CD8-positive, alpha-beta memory T cell (primary cell): ENCODE results near the gene LRRC3. TPM values are rescaled to one million over a fixed set of nuclear protein-coding genes. Genes with fewer than 3 reads are reported as not detected.
A peak's percentile ranks its signal among the peaks of the same experiment; 100 is the strongest.

Experiments
- CTCF ChIA-PET: fragments of 350-600 bp; sonication (Branson Sonifier 250); formaldehyde crosslinking; loops from one replicate; lab custom pipeline; 2021; ENCODE audit warnings: antibody characterized with exemption; lab: Charles Lee
- POLR2A ChIA-PET: fragments of 350-600 bp; sonication (Branson Sonifier 250); formaldehyde crosslinking; loops from one replicate; lab custom pipeline; 2021; ENCODE audit warnings: antibody characterized with exemption; lab: Charles Lee
- DNase-seq, 5 donors: peaks; one replicate each; pipeline versions ENCODE4 v3.0.0 to v3.0.0-alpha.2; 2020 to 2022; ENCODE audit warnings: mixed read lengths in 1 of 5
- H3K27ac ChIP-seq: one replicate; pipeline ENCODE4 v1.7.0; 2013; ENCODE audit warnings: low read depth, mild to moderate bottlenecking, low read length, moderate library complexity
- H3K27me3 ChIP-seq: 2 replicates; pipeline ENCODE4 v1.7.0; 2013; ENCODE audit warnings: low read length, mild to moderate bottlenecking; ENCODE audit not compliant: insufficient read depth, poor library complexity, severe bottlenecking
- H3K36me3 ChIP-seq: 2 replicates; pipeline ENCODE4 v1.7.0; 2013; ENCODE audit warnings: mild to moderate bottlenecking, low read length, moderate library complexity; ENCODE audit not compliant: insufficient read depth
- H3K4me1 ChIP-seq: 2 replicates; pipeline ENCODE4 v1.7.0; 2013; ENCODE audit warnings: mild to moderate bottlenecking, low read length, moderate library complexity; ENCODE audit not compliant: insufficient read depth
- H3K4me3 ChIP-seq: 2 replicates; pipeline ENCODE4 v1.7.0; 2013; ENCODE audit warnings: mild to moderate bottlenecking, low read length
- H3K9me3 ChIP-seq: 2 replicates; pipeline ENCODE4 v1.7.0; 2013; ENCODE audit warnings: mild to moderate bottlenecking, low read length
- H3K27ac Mint-ChIP-seq, 8 donors: one replicate each; pipeline ENCODE4 v1.8.0; 2020 to 2021; ENCODE audit warnings: mixed read lengths in 8 of 8, mild to moderate bottlenecking in 6 of 8, inconsistent platforms in 3 of 8, moderate library complexity in 3 of 8
- H3K27me3 Mint-ChIP-seq, 2 donors: one replicate each; pipeline ENCODE4 v1.8.0; 2020 to 2021; ENCODE audit warnings: mixed read lengths in 2 of 2, mild to moderate bottlenecking in 1 of 2, moderate library complexity in 1 of 2
- H3K36me3 Mint-ChIP-seq, 3 donors: one replicate each; pipeline ENCODE4 v1.8.0; 2020 to 2021; ENCODE audit warnings: mixed read lengths in 3 of 3, inconsistent platforms in 1 of 3, mild to moderate bottlenecking in 1 of 3
- H3K4me1 Mint-ChIP-seq, 3 donors: one replicate each; pipeline ENCODE4 v1.8.0; 2020 to 2021; ENCODE audit warnings: mixed read lengths in 3 of 3, inconsistent platforms in 1 of 3, mild to moderate bottlenecking in 1 of 3
- H3K4me3 Mint-ChIP-seq, 7 donors: one replicate each; pipeline ENCODE4 v1.8.0; 2020 to 2021; ENCODE audit warnings: mixed read lengths in 7 of 7, mild to moderate bottlenecking in 6 of 7, moderate library complexity in 4 of 7, inconsistent platforms in 2 of 7
- H3K9me3 Mint-ChIP-seq, 5 donors: one replicate each; pipeline ENCODE4 v1.8.0; 2020 to 2022; ENCODE audit warnings: mixed read lengths in 5 of 5, mild to moderate bottlenecking in 3 of 5, moderate library complexity in 2 of 5, inconsistent platforms in 1 of 5
- polyA plus RNA-seq: library from polyadenylated mRNA; unstranded; fragments of 300-500 nt; fragmentation: Illumina TruSeq; gene quantifications from one replicate; pipeline ENCODE4 v1.2.3, GENCODE V29; 2021
- total RNA-seq, 2 experiments: library from RNA; stranded (reverse); gene quantifications; one replicate each; pipeline ENCODE4 v1.2.3, GENCODE V29; 2021

LRRC3 gene
- total and polyA plus RNA-seq, 3 experiments from 2014 or later: 0.17 to 0.90 (median 0.80) TPM

GRCh38 chr21:44432841-44433790 lies 22.2 kb upstream of the LRRC3 start:
- Histone ChIP-seq H3K27me3 (no peaks in the 10 kb centered on the region), H3K27ac (no peak overlapping the region), H3K4me3 (no peak overlapping the region), H3K9me3 (no peaks in the 10 kb centered on the region), H3K4me1 (no peaks in the 10 kb centered on the region), H3K36me3 (no peaks in the 10 kb centered on the region)
- no peaks in the 10 kb centered on the region for H3K27me3 Mint-ChIP-seq
- POLR2A ChIA-PET: interaction anchor here (0.5 kb wide), 1 partner anchor 469 kb away, joined by 3 read pairs; no protein-coding TSS in a partner anchor
- CTCF ChIA-PET: no interaction called here
- DNase-seq: peak in 1 of 5 donors; percentile 37
- no peaks in the 10 kb centered on the region for H3K4me1 Mint-ChIP-seq
- H3K27ac Mint-ChIP-seq: peak overlapping the region in 2 of 8 donors; percentile 52 to 60
- H3K36me3 Mint-ChIP-seq: peaks cover 0 to 14% (median 5%) of the 10 kb centered on the region in 3 donors
- H3K9me3 Mint-ChIP-seq: peaks cover 12 to 25% (median 18%) of the 10 kb centered on the region in 5 donors
- H3K4me3 Mint-ChIP-seq: no peak overlapping the region

DNA sequence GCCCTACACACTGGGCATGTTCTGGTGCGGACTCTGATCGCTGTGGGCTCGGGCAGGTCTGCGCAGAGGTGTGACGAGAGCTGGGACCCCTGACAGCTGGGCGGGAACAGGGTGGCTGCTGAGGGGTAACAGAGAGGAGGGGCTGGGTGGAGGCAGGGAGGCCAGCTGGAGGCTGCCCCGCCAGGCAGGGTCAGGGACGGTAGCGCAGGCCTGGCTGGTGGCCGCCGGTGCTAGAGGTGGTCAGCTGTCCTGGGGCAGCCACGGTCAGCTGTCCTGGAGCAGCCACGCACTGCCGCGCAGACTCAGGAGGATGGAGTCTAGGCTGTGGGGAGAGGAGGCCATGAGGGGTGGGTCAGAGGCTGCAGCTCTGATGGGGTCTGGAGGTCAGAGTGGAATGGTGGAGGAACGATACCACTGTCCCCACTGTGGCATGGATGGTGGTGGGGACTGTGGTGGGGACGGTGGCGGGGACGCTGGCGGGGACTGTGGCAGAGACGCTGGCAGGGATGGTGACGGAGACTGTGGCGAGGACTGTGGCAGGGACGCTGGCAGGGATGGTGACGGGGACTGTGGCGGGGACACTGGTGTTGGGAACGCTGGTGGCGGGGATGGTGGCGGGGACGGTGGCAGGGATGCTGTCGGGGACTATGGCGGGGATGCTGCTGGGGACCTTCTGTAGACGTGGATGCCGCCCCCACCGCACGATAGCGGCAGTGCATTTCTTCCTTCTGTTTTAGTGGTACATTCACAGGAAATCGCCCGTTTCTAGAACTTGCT lies 21.3 kb upstream of the LRRC3 start:
- Mint-ChIP-seq H3K27ac (no peak overlapping the region), H3K9me3 (peaks cover 12 to 22% (median 18%) of the 10 kb centered on the region in 5 donors), H3K36me3 (peaks cover 0 to 14% (median 5%) of the 10 kb centered on the region in 3 donors), H3K27me3 (no peaks in the 10 kb centered on the region), H3K4me1 (no peaks in the 10 kb centered on the region), H3K4me3 (no peak overlapping the region)
- DNase-seq: peak in 1 of 5 donors; percentile 35
- no peak overlapping the region for H3K4me3 ChIP-seq
- ChIA-PET POLR2A (no interaction called here), CTCF (no interaction called here)
- H3K36me3 ChIP-seq: no peaks in the 10 kb centered on the region
- no peaks in the 10 kb centered on the region for H3K27me3 ChIP-seq
- H3K9me3 ChIP-seq: no peaks in the 10 kb centered on the region
- no peaks in the 10 kb centered on the region for H3K4me1 ChIP-seq
- no peak overlapping the region for H3K27ac ChIP-seq

DNA sequence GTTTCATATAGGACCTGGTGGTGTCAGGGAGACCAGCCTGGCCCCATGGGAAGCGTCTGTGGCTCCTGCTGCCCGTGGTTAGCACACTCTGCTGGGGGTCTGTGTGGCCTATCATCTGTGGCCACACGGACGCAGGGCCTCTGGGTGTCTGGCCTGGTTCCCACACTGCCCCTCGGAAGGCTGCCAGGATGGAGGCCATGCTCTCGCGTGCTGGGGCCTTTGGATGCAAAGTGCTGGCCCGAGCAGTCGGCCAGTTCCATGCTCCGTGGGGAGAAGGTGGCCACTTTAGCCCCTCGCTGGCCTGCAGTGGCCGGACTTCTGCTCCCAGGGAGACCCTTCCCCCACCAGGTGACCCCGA lies 20.8 kb upstream of the LRRC3 start:
- H3K4me1 ChIP-seq: no peaks in the 10 kb centered on the region
- peak in 1 of 5 donors; percentile 37 for DNase-seq
- CTCF ChIA-PET: no interaction called here
- Mint-ChIP-seq H3K36me3 (peaks cover 0 to 14% (median 5%) of the 10 kb centered on the region in 3 donors), H3K4me3 (no peak overlapping the region), H3K9me3 (peaks cover 12 to 22% (median 18%) of the 10 kb centered on the region in 5 donors), H3K27me3 (no peaks in the 10 kb centered on the region), H3K4me1 (no peaks in the 10 kb centered on the region), H3K27ac (no peak overlapping the region)
- H3K27me3 ChIP-seq: no peaks in the 10 kb centered on the region
- H3K9me3 ChIP-seq: no peaks in the 10 kb centered on the region
- H3K27ac ChIP-seq: no peak overlapping the region
- no peaks in the 10 kb centered on the region for H3K36me3 ChIP-seq
- no peak overlapping the region for H3K4me3 ChIP-seq
- POLR2A ChIA-PET: no interaction called here

- DNase-seq: peak in 1 of 5 donors; percentile 39
- H3K4me3 Mint-ChIP-seq: no peak overlapping the region
- Histone ChIP-seq H3K27ac (no peak overlapping the region), H3K27me3 (no peaks in the 10 kb centered on the region), H3K9me3 (no peaks in the 10 kb centered on the region), H3K4me3 (no peak overlapping the region), H3K4me1 (no peaks in the 10 kb centered on the region), H3K36me3 (no peaks in the 10 kb centered on the region)
- H3K4me1 Mint-ChIP-seq: no peaks in the 10 kb centered on the region
- H3K27me3 Mint-ChIP-seq: no peaks in the 10 kb centered on the region
- H3K9me3 Mint-ChIP-seq: peaks cover 8 to 17% (median 13%) of the 10 kb centered on the region in 5 donors
- H3K27ac Mint-ChIP-seq: peak overlapping the region in 1 of 8 donors; percentile 7
- CTCF ChIA-PET: no interaction called here
- H3K36me3 Mint-ChIP-seq: peaks cover 0 to 9% (median 2%) of the 10 kb centered on the region in 3 donors
- POLR2A ChIA-PET: no interaction called here
Measured at GRCh38 chr21:44434936-44435635, 20.2 kb upstream of the LRRC3 start.

DNA sequence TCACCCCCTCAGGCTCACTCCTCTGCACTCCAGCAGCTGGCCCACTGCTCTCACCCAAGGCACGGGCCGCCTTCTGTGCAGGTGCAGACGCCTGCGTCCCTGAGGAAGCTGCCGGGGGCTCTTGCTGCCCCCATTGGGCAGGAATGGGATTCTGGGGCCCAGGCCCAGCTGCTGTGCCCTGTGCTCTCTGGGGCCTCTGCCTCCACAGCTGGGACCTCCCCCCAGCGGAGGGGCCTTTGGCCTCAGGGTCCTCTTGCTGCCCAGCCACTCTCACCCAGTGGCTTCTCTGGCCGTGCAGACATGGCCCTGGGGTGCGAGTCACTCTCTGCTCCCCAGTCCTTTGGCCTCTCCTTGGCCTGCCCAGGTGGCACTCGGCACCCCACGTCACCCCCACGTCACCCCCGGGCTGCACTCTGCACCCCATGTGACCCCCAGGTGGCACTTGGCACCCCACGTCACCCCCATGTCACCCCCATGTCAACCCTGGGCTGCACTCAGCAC lies 19.1 kb upstream of the LRRC3 start:
- no peaks in the 10 kb centered on the region for H3K4me1 ChIP-seq
- H3K9me3 ChIP-seq: no peaks in the 10 kb centered on the region
- H3K27me3 ChIP-seq: no peaks in the 10 kb centered on the region
- peaks cover under 1 to 12% (median 8%) of the 10 kb centered on the region in 5 donors for H3K9me3 Mint-ChIP-seq
- H3K27ac Mint-ChIP-seq: no peak overlapping the region
- DNase-seq: peak in 1 of 5 donors; percentile 23
- no peaks in the 10 kb centered on the region for H3K27me3 Mint-ChIP-seq
- POLR2A ChIA-PET: no interaction called here
- no peaks in the 10 kb centered on the region for H3K4me1 Mint-ChIP-seq
- H3K4me3 ChIP-seq: no peak overlapping the region
- H3K36me3 Mint-ChIP-seq: peaks cover 0 to 4% (median 0%) of the 10 kb centered on the region in 3 donors
- CTCF ChIA-PET: no interaction called here
- no peak overlapping the region for H3K27ac ChIP-seq
- no peaks in the 10 kb centered on the region for H3K36me3 ChIP-seq
- H3K4me3 Mint-ChIP-seq: no peak overlapping the region

DNA sequence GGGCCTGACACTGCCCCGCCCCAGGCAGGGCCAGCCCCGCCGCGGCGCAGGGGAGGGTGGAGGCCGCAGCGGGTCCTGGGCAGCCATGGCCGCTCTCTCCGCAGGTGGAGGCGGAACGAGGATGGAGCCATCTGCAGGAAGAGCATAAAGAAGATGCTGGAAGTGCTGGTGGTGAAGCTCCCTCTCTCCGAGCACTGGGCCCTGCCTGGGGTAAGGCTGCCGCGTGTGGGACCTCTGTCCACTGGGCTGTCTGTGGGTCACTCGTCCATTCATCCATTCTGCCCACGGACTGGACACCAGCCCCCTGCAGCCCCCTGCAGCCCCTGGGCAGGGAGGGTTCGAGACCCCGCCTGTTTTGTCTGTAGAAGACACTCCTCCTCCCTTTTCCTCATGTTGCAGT lies 18.4 kb upstream of the LRRC3 start:
- CTCF ChIA-PET: no interaction called here
- Histone ChIP-seq H3K9me3 (no peaks in the 10 kb centered on the region), H3K36me3 (no peaks in the 10 kb centered on the region), H3K4me3 (no peak overlapping the region), H3K27ac (no peak overlapping the region), H3K4me1 (no peaks in the 10 kb centered on the region), H3K27me3 (no peaks in the 10 kb centered on the region)
- H3K36me3 Mint-ChIP-seq: peaks cover 0 to under 1% (median 0%) of the 10 kb centered on the region in 3 donors
- no peak overlapping the region for H3K27ac Mint-ChIP-seq
- POLR2A ChIA-PET: no interaction called here
- DNase-seq: peak in 1 of 5 donors; percentile 24
- H3K4me1 Mint-ChIP-seq: no peaks in the 10 kb centered on the region
- H3K9me3 Mint-ChIP-seq: peaks cover 0 to 5% (median 2%) of the 10 kb centered on the region in 5 donors
- H3K4me3 Mint-ChIP-seq: no peak overlapping the region
- H3K27me3 Mint-ChIP-seq: no peaks in the 10 kb centered on the region

DNA sequence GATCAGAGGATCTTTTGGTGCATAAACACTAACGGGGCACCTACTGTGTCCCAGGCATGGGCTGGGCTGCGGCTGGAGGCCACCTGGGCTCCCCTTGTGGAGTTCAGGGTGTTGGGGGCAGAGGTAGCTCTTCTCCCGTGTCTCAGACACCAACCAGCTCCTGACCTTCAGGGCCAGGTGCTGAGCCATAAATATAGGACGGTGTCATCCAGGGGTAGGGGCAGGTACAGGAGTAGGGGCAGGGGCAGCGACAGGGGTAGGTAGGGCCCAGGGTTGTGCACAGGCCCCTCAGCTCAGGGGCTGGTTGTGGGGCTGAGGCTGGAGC lies 18.0 kb upstream of the LRRC3 start:
- peaks cover 0 to 3% (median 0%) of the 10 kb centered on the region in 5 donors for H3K9me3 Mint-ChIP-seq
- CTCF ChIA-PET: no interaction called here

More for the DNA sequence above, 18.0 kb upstream of the LRRC3 start:
- Histone ChIP-seq H3K4me1 (no peaks in the 10 kb centered on the region), H3K27me3 (no peaks in the 10 kb centered on the region), H3K9me3 (no peaks in the 10 kb centered on the region), H3K27ac (no peak overlapping the region), H3K36me3 (no peaks in the 10 kb centered on the region), H3K4me3 (no peak overlapping the region)
- H3K36me3 Mint-ChIP-seq: no peaks in the 10 kb centered on the region
- no peak overlapping the region for H3K4me3 Mint-ChIP-seq
- POLR2A ChIA-PET: no interaction called here
- DNase-seq: peak in 1 of 5 donors; percentile 21
- peak overlapping the region in 1 of 8 donors; percentile 36 for H3K27ac Mint-ChIP-seq
- H3K27me3 Mint-ChIP-seq: no peaks in the 10 kb centered on the region
- no peaks in the 10 kb centered on the region for H3K4me1 Mint-ChIP-seq
